Activated B cell treated with CpG ODN at 0.5 μM for 24 hours (primary cell): ENCODE measurements around the gene SHKBP1. TPM values are rescaled to one million over a fixed set of nuclear protein-coding genes. Genes with fewer than 3 reads are reported as not detected.

Experiments used
- ATAC-seq: fragments of 200-7000 bp; cut with Tn5 transposase; one replicate; pipeline ENCODE4 v1.10.0; 2021; ENCODE audit warnings: low read depth, mild to moderate bottlenecking, moderate library complexity
- CTCF ChIA-PET: fragments of 350-600 bp; sonication (Branson Sonifier 250); formaldehyde crosslinking; loops from one replicate; lab custom pipeline; 2021; ENCODE audit warnings: antibody characterized with exemption; lab: Charles Lee
- POLR2A ChIA-PET: fragments of 350-600 bp; sonication (Branson Sonifier 250); formaldehyde crosslinking; loops from one replicate; lab custom pipeline; 2021; ENCODE audit warnings: antibody characterized with exemption; lab: Charles Lee
- DNase-seq: peaks from one replicate; pipeline ENCODE4 v3.0.0; 2022
- H3K27ac Mint-ChIP-seq: one replicate; pipeline ENCODE4 v1.8.0; 2020; ENCODE audit warnings: mixed read lengths
- H3K27me3 Mint-ChIP-seq: one replicate; pipeline ENCODE4 v1.8.0; 2021; ENCODE audit warnings: mixed read lengths
- H3K36me3 Mint-ChIP-seq: one replicate; pipeline ENCODE4 v1.8.0; 2021; ENCODE audit warnings: low read depth, mixed read lengths
- H3K4me1 Mint-ChIP-seq: one replicate; pipeline ENCODE4 v1.8.0; 2021; ENCODE audit warnings: mixed read lengths
- H3K4me3 Mint-ChIP-seq: one replicate; pipeline ENCODE4 v1.8.0; 2020; ENCODE audit warnings: mild to moderate bottlenecking, mixed read lengths
- H3K9me3 Mint-ChIP-seq: one replicate; pipeline ENCODE4 v1.8.0; 2020; ENCODE audit warnings: mixed read lengths
- CTCF ChIP-seq: fragments of 200-600 bp; IDR thresholded peaks from one replicate; pipeline ENCODE4 v1.8.0; 2022; ENCODE audit warnings: antibody characterized with exemption, mild to moderate bottlenecking
- intact Hi-C: fragments of 100-400 bp; cut with micrococcal nuclease; formaldehyde crosslinking; loops from one replicate; pipeline ENCODE4 v1.15.1; 2024
- total RNA-seq: library from RNA; stranded (reverse); gene quantifications from 2 replicates; pipeline ENCODE4 v1.2.3, GENCODE V29; 2022

The SHKBP1 gene
- total RNA-seq, 1 donor from 2014 or later = 213 TPM

GRCh38 chr19:40629346-40629745 is 52.7 kb downstream of the SHKBP1 start:
- Mint-ChIP-seq H3K36me3 (peaks cover 28% of the 10 kb centered on the region), H3K9me3 (no peaks in the 10 kb centered on the region), H3K27me3 (no peaks in the 10 kb centered on the region), H3K4me3 (no peak overlapping the region), H3K4me1 (peaks cover under 1% of the 10 kb centered on the region), H3K27ac (no peak overlapping the region)
- ChIA-PET POLR2A (no interaction called here), CTCF (no interaction called here)
- ATAC-seq (no peak), DNase-seq (no peak)
- no peak for TF ChIP-seq CTCF
- intact Hi-C loops = no loop called here

GRCh38 chr19:40630571-40631160 is 54.0 kb downstream of the SHKBP1 start:
- no peak overlapping the region for H3K27ac Mint-ChIP-seq
- CTCF ChIA-PET = no interaction called here
- intact Hi-C loops = no loop called here

GRCh38 chr19:40632311-40633036 is 55.8 kb downstream of the SHKBP1 start:
- Mint-ChIP-seq H3K36me3 (peaks cover 7% of the 10 kb centered on the region), H3K27ac (no peak overlapping the region), H3K27me3 (peaks cover 4% of the 10 kb centered on the region), H3K4me3 (no peak overlapping the region), H3K9me3 (no peaks in the 10 kb centered on the region), H3K4me1 (peaks cover 5% of the 10 kb centered on the region)
- TF ChIP-seq CTCF = no peak
- intact Hi-C loops = no loop called here
- POLR2A ChIA-PET = interaction anchor here (0.5 kb wide), 1 partner anchor 15 kb away, joined by 3 read pairs; no protein-coding TSS in a partner anchor
- DNase-seq (no peak), ATAC-seq (no peak)
- CTCF ChIA-PET = interaction anchor here (1.1 to 4.6 kb wide), 5 partner anchors 13 to 91 kb away, joined by 5 to 45 read pairs (median 5); no protein-coding TSS in a partner anchor

More at GRCh38 chr19:40630571-40631160, 54.0 kb downstream of the SHKBP1 start:
- no peak overlapping the region for H3K4me3 Mint-ChIP-seq
- H3K36me3 Mint-ChIP-seq = peaks cover 19% of the 10 kb centered on the region
- POLR2A ChIA-PET = interaction anchor here (1.1 kb wide), 1 partner anchor 21 kb away, joined by 4 read pairs; no protein-coding TSS in a partner anchor
- H3K9me3 Mint-ChIP-seq = no peaks in the 10 kb centered on the region
- ATAC-seq (no peak), DNase-seq (no peak)
- peaks cover 5% of the 10 kb centered on the region for H3K4me1 Mint-ChIP-seq
- TF ChIP-seq CTCF = no peak
- H3K27me3 Mint-ChIP-seq = peaks cover 3% of the 10 kb centered on the region

GRCh38 chr19:40633207-40633606 is 56.5 kb downstream of the SHKBP1 start:
- ChIA-PET POLR2A (interaction anchor here (0.5 to 1.1 kb wide), 2 partner anchors 15 to 28 kb away, joined by 3 read pairs; no protein-coding TSS in a partner anchor), CTCF (interaction anchor here (0.7 to 4.6 kb wide), 8 partner anchors 14 to 96 kb away, joined by 5 to 45 read pairs (median 10); no protein-coding TSS in a partner anchor)
- no peak for TF ChIP-seq CTCF
- peaks cover 4% of the 10 kb centered on the region for H3K27me3 Mint-ChIP-seq
- peaks cover 5% of the 10 kb centered on the region for H3K4me1 Mint-ChIP-seq
- no peak for ATAC-seq
- no peaks in the 10 kb centered on the region for H3K9me3 Mint-ChIP-seq
- DNase-seq = no peak
- peaks cover 7% of the 10 kb centered on the region for H3K36me3 Mint-ChIP-seq
- no peak overlapping the region for H3K27ac Mint-ChIP-seq
- no peak overlapping the region for H3K4me3 Mint-ChIP-seq
- intact Hi-C loops = no loop called here

GRCh38 chr19:40638327-40638726 is 61.7 kb downstream of the SHKBP1 start:
- Mint-ChIP-seq H3K27ac (no peak overlapping the region), H3K27me3 (peaks cover 7% of the 10 kb centered on the region), H3K4me3 (no peak overlapping the region), H3K9me3 (no peaks in the 10 kb centered on the region), H3K4me1 (peaks cover 18% of the 10 kb centered on the region), H3K36me3 (no peaks in the 10 kb centered on the region)
- DNase-seq (no peak), ATAC-seq (no peak)
- intact Hi-C loops = no loop called here
- ChIA-PET POLR2A (no interaction called here), CTCF (no interaction called here)
- TF ChIP-seq CTCF = no peak
